Neuron (in vitro differentiated cells): ENCODE results near the gene DLD.
"Not testable (repeated sequence)": the region's sequence is repeated elsewhere in the genome, so short reads cannot be mapped to it uniquely, and the experiment has no call there.

Experiments used
- H2AFZ ChIP-seq: one replicate; pipeline ENCODE4 v1.6.1; 2013; ENCODE audit warnings: low read depth, mild to moderate bottlenecking, inconsistent platforms, low read length, moderate library complexity
- H3K27me3 ChIP-seq: one replicate; pipeline ENCODE4 v1.6.1; 2013; ENCODE audit warnings: low read length; ENCODE audit not compliant: insufficient read depth
- H3K36me3 ChIP-seq: one replicate; pipeline ENCODE4 v1.6.1; 2013; ENCODE audit warnings: low read length; ENCODE audit not compliant: insufficient read depth
- H3K4me1 ChIP-seq: one replicate; pipeline ENCODE4 v1.6.1; 2013; ENCODE audit warnings: low read length; ENCODE audit not compliant: insufficient read depth
- H3K4me3 ChIP-seq: 2 replicates; pipeline ENCODE4 v1.5.1; 2013; ENCODE audit warnings: mild to moderate bottlenecking, low read length, moderate library complexity
- H3K9me3 ChIP-seq: one replicate; pipeline ENCODE4 v1.6.1; 2013; ENCODE audit warnings: low read length

The DLD gene

DNA sequence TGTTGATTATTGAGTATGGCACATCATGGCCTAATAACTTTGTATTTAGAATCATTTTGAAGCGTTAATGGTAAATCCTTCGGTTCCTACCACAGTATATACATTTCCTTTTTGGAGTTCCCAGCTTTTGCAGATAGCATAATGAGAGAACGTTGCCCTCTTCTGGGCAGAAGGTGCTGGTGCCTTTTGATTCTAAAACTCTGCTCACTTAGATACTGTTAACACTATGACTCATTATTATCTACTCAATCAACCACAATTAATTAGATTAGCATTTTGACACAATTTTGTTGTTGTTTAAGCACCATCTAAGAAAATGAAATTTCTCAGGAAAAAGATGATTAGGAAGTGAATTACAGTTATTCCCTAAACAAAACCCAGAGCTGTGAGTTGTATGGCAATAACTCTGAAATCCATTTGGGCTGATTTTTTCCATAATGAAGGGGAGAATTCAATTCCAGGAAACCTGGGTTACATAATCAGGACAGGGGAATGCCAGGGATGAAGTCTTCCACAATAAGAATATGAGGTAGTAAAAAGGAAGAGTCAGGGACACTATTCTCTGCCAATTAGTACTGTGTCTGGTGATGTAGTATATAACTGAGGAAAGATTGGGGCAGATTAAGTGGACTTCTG is 11.5 kb upstream of the DLD start:
- Histone ChIP-seq H3K36me3 (no peaks in the 10 kb centered on the region), H3K4me3 (no peak overlapping the region), H3K9me3 (no peaks in the 10 kb centered on the region), H2AFZ (no peak overlapping the region), H3K4me1 (peaks cover 4% of the 10 kb centered on the region), H3K27me3 (no peaks in the 10 kb centered on the region)

DNA sequence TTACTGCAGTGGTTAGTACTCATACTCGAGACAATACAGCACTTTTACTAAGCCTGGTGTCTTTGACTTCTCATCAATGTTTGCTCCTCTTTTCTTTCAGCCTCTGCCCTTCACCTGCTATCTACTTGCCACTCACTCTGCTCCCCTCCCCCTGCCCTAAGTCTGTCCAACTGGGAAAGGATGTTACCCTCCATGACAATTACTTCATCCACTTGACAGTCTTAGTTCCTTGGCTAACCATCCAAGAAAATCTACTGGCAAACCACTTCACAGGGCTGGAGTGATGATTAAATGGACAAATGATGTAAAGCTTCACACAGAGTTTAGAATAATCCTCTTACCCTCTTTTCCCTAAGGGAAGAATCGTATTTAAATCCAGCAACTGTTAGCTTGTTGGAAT is 8.2 kb upstream of the DLD start:
- H2AFZ ChIP-seq, result no peak overlapping the region
- H3K36me3 ChIP-seq, result no peaks in the 10 kb centered on the region
- H3K4me1 ChIP-seq, result peaks cover 4% of the 10 kb centered on the region
- H3K27me3 ChIP-seq, result peaks cover 3% of the 10 kb centered on the region
- H3K4me3 ChIP-seq, result no peak overlapping the region
- H3K9me3 ChIP-seq, result no peaks in the 10 kb centered on the region

DNA sequence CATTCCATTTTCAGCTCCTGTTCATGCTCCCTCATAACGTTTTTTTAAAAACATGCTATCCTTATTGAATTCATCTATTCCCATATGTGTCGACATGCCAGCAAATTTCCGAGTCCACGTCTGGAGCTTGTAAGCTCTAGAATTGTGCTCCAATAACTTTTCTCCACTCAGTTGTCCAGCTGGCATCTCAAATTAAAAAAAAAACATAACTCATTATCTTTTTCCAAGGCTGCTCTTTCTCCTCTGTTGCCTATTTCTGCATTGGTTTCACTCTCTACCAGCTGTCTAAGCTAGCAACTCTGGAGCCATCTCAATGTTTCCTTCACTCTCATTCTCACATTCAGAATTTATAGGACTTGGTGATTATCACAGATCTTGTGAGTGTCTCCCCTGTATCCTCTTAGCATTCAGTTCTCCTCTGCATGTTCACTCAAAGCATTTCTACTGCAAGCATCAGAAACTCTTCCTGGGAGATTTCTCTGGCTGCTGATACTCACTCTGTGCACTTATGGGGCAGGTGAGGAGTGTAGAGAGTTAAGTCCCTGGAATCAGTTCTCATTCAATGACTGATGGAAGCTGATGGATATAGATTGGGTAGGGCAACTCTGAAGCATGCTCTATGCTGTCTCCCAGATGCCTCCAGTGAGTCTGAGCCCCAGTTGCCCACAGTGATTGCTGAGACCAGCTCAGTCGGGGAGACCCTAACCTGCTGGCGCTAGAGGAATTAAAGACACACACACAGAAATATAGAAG is 6.7 kb upstream of the DLD start:
- H3K4me3 ChIP-seq, result no peak overlapping the region
- no peak overlapping the region for H2AFZ ChIP-seq
- peaks cover 3% of the 10 kb centered on the region for H3K27me3 ChIP-seq
- H3K4me1 ChIP-seq, result no peaks in the 10 kb centered on the region
- H3K36me3 ChIP-seq, result no peaks in the 10 kb centered on the region
- H3K9me3 ChIP-seq, result no peaks in the 10 kb centered on the region

DNA sequence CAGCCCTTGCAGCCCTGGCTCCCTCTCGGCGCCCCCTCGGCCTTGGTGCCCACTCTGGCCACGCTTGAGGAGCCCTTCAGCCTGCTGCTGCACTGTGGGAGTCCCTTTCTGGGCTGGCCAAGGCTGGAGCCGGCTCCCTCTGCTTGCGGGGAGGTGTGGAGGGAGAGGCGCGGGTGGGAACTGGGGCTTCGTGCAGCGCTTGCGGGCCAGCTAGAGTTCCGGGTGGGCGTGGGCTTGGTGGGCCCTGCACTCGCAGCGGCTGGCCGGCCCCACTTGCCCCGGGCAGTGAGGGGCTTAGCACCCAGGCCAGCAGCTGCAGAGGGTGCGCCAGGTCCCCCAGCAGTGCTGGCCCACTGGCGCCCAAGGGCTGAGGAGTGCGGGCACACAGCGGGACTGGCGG is 3.2 kb upstream of the DLD start:
- H3K4me3 ChIP-seq, H3K9me3 ChIP-seq, H3K36me3 ChIP-seq, H2AFZ ChIP-seq, H3K27me3 ChIP-seq, H3K4me1 ChIP-seq: not testable (repeated sequence)

DNA sequence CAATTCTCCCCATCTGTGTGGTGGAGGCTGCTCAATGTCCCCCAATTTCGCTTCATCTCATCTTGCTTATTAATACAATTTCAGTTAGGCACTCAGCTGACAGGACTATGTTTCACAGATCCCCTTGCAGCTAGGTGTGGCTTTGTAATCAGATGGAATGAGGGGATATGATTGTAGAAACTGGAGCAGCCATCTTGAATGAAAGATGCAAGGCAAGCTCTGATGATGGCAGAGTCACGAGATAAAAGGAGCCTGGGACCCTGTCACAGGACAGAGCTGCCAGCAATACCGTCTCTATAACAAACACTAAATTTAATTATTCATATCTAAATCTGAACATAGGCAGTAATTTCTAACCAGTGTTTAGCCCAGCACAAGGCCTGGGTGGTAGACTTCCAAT is 991 bp upstream of the DLD start:
- H3K4me1 ChIP-seq, result peaks cover 12% of the 10 kb centered on the region
- peak overlapping the region; percentile 79 for H3K4me3 ChIP-seq
- peak overlapping the region; percentile 92 for H2AFZ ChIP-seq
- H3K27me3 ChIP-seq, result peaks cover 3% of the 10 kb centered on the region
- peaks cover 15% of the 10 kb centered on the region for H3K36me3 ChIP-seq
- H3K9me3 ChIP-seq, result no peaks in the 10 kb centered on the region

DNA sequence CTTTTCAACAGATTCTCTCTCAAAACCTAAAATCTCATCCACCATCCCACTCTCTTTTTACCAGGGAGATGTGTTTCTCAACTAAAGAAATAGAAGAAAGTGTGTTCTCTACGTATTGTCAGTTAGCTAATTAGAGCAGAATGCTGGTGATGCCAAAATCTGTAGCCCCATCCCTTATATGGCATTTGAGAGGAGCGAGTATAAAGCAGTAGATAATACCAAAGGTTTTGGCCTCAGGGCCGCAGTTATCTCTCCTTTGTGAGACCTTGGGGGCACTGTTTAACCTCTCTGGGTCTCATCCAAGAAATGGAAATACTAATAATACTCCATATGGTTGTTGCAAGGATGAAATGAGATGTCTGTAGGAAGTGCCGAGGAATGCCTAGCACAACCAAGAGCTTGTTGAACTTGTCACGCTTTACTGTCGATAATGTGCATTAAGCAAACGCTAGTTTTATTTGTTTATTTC is 456 bp upstream of the DLD start:
- Histone ChIP-seq H3K36me3 (peaks cover 21% of the 10 kb centered on the region), H2AFZ (peak overlapping the region; percentile 92), H3K27me3 (peaks cover 3% of the 10 kb centered on the region), H3K4me3 (peak overlapping the region; percentile 79), H3K4me1 (peaks cover 12% of the 10 kb centered on the region), H3K9me3 (no peaks in the 10 kb centered on the region)

DNA sequence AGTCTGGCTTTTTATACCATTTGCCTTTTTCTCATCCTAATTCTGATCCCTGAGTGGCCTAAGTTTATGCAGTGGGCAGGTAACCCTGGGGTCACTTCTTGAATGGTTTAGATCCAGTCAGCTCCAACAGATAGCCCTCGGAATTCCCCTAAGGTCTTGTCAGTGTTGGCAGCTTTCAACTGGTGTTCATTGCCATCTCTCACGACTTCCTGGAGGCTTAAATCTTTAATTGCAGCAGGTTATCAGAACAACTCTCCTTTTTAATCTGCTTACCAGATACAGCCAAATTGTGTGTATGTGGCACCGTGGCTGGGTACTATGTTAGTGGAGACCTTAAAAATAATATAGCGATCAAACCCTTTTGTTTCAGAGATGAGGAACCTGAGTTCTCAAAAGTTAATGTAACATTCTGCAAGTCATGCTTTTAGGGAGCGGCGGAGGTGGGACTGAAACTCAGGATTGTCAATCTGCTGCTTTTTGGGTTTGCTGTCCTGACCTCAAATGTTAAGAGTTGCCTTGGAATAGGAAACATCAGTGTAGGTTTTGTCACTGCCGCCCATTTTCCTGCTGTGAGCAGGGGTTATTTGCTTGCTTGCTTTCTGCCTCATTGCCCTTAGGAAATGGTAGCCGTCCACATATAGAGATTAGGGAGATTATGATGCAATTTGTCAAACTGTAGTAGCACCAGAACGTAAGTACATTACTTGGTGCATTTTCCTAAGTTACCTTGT is 818 bp downstream of the DLD start:
- peaks cover 28% of the 10 kb centered on the region for H3K36me3 ChIP-seq
- no peaks in the 10 kb centered on the region for H3K27me3 ChIP-seq
- no peak overlapping the region for H2AFZ ChIP-seq
- H3K4me3 ChIP-seq, result peak overlapping the region; percentile 79
- peaks cover 12% of the 10 kb centered on the region for H3K4me1 ChIP-seq
- H3K9me3 ChIP-seq, result no peaks in the 10 kb centered on the region

DNA sequence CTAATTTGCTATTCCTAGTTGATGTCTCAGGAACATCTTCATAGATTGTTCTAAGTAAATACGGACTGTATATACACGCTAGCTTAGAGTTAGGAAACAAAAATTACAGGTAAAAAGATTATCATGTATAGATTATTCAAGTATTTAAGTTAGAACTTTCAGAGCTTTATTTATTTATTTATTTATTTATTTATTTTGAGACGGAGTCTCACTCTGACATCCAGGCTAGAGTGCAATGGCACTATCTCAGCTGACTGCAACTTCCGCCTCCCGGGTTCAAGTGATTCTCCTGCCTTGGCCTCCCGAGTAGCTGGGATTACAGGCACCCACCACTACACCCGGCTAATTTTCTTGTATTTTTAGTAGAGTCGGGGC is 1.4 kb downstream of the DLD start:
- Histone ChIP-seq H3K36me3 (peaks cover 33% of the 10 kb centered on the region), H3K4me1 (peaks cover 12% of the 10 kb centered on the region), H3K4me3 (peak overlapping the region; percentile 79)
- H3K27me3 ChIP-seq, H3K9me3 ChIP-seq, H2AFZ ChIP-seq: not testable (repeated sequence)

DNA sequence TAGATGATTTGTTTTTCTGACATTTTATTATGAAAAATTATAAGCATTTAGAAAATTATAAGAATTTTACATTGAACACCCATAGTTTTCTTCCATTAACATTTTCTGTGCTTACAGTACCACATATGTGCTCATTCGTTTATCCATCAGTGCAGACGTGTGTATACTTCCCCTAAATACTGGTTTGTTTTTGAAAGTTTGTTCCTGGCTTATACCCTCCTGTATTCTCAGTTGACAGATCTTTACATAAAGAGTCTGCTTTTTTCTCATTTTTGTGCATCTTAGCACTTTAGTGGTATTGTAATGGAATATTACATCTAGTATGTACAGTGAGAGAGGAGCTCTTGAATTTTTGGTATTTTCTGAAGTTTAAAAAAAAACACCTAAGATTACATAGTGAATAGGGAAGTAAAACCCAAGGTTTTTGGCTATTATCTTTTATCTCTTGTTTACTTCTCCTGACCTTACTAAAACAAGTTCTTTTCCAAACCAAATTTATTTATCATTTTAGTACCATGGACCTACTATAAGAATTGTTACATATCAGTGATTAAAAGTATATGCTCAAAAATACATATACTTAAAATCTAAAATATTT is 8.1 kb downstream of the DLD start:
- peaks cover 10% of the 10 kb centered on the region for H3K4me1 ChIP-seq
- H3K27me3 ChIP-seq, result no peaks in the 10 kb centered on the region
- no peak overlapping the region for H2AFZ ChIP-seq
- no peaks in the 10 kb centered on the region for H3K9me3 ChIP-seq
- peaks cover 43% of the 10 kb centered on the region for H3K36me3 ChIP-seq
- no peak overlapping the region for H3K4me3 ChIP-seq

DNA sequence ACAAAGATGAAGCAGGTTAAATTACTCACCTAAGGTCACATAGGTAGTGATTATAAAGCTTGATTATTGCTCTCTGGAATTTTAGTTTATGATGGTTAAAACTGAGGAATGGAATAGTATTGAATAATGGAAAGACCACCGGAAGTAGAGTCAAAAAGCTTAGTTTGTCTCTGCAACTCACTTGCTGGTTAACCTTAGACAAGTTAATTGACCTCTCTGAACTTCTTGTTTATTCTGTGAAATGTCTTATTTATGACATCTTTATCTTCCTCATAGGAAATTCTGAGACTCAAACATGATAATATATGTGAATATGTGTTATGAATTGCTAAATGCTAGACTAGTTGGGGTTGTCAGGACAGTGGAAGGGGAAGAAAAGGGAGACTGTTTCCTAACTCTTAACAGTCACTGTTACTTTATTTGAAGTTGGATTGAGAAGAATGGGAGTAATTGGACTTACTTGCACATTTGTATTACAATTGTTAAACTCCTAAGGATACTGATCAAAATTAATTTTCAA is 9.6 kb downstream of the DLD start:
- Histone ChIP-seq H3K27me3 (no peaks in the 10 kb centered on the region), H3K36me3 (peaks cover 43% of the 10 kb centered on the region), H3K9me3 (no peaks in the 10 kb centered on the region), H3K4me3 (no peak overlapping the region), H3K4me1 (peaks cover 10% of the 10 kb centered on the region), H2AFZ (no peak overlapping the region)

DNA sequence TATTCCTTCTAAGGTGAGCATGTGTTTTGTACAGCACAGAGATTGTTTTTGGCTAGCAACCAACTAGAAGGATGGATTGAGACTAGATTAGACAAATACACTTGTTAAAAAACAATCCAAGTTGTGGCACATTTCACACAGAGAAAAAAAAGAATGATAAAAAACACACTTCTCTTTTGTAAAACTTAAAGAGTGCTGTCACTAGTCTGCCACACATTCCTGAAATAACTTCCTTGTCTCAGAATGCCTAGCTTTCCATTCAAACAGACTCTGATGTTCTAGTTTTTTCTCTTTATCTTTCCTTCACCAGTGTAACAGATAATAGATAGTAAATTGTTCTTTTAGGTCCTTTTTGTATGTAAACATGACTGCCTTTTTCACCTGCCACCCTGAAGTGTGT is 11.4 kb downstream of the DLD start:
- H3K4me1 ChIP-seq, result peaks cover 10% of the 10 kb centered on the region
- no peak overlapping the region for H2AFZ ChIP-seq
- H3K9me3 ChIP-seq, result no peaks in the 10 kb centered on the region
- peaks cover 49% of the 10 kb centered on the region for H3K36me3 ChIP-seq
- no peak overlapping the region for H3K4me3 ChIP-seq
- no peaks in the 10 kb centered on the region for H3K27me3 ChIP-seq

DNA sequence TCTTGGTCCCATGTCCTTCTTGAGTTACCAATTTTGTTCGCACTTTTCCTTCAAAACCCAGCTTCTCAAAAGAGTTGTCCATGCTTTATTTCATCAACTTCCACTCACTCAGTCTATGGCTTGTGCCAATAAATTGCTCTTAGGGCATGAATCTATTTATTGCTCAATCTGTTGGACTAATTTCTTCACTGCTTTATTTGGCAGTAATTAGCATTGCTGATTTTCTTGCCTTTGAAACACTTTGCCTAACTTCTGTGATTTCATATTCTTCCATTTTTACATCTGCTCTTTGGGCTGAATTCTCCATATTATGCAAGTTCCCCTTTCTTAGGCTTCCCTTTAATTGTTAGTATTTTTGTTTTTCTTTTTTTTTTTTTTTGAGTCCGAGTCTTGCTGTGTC is 16.8 kb downstream of the DLD start:
- Histone ChIP-seq H2AFZ (no peak overlapping the region), H3K4me3 (no peak overlapping the region), H3K36me3 (peaks cover 79% of the 10 kb centered on the region), H3K4me1 (peaks cover 2% of the 10 kb centered on the region), H3K9me3 (peaks cover 5% of the 10 kb centered on the region), H3K27me3 (no peaks in the 10 kb centered on the region)

DNA sequence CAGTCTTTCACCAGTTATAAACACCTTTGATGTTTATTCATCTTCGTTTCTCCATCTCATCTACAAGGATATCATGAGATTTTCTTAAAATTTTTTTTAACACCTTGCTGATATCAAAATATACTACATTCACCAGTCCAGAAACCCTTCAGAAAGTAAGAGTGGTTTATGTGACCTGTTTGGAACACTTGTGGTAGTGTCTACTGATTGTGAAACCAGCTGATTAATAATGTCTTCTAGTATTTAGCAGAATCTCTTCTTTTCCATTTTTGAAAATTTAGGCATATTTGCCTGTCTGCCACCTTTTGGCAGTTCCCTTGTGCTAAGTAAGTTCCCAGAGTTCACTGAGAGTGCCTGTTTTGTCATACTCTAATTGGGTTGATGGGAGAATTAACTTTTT is 18.5 kb downstream of the DLD start:
- H3K4me3 ChIP-seq, result no peak overlapping the region
- H3K27me3 ChIP-seq, result no peaks in the 10 kb centered on the region
- H3K4me1 ChIP-seq, result peaks cover 2% of the 10 kb centered on the region
- peaks cover 5% of the 10 kb centered on the region for H3K9me3 ChIP-seq
- H2AFZ ChIP-seq, result no peak overlapping the region
- H3K36me3 ChIP-seq, result peaks cover 66% of the 10 kb centered on the region
